ENCODE results near the gene CACNB4.

CACNB4 gene

GRCh38 chr2:152088006-152088405 lies 10.8 kb downstream of the CACNB4 start:
- no peak for DNase-seq

DNA sequence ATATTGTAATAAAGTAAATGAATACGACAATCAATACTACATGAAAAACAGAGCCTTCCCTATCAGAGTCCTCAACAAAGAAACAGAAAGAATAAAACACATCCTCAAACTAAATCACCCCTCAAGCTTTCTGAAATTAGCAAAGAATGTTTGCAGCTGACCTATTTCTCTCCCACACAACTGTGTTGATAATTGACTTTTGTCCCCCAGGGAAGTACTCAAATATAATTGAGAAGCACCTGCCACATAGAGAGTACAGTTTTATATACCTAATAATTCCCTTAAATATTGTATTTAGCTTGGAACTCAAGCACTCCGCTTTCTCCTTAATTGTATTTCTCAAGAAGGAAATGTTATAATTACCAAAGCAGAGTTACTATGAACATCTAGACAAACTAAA lies 12.6 kb downstream of the CACNB4 start:
- DNase-seq = peak; percentile 45

DNA sequence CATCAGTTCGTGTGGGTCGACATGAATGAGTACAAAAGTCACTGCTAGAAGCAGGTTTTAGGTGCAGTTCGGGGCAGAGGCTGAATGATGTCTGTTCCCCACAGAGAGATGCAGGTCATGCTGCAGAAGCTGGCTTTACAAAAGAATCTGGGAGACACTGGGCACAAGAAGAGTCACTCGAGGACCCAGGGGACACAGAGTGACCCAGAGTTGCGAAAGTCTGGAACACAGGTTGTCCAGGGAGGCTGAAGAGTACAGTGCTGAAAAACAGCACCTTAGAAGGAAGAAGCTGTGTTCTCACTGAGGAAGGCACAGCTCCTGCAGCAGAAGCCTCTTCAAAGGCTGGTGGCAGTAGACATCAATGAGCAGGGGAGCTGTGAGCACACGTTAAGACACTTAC lies 14.8 kb downstream of the CACNB4 start:
- no peak for DNase-seq

GRCh38 chr2:152083202-152083875 lies 15.5 kb downstream of the CACNB4 start:
- no peak for DNase-seq

DNA sequence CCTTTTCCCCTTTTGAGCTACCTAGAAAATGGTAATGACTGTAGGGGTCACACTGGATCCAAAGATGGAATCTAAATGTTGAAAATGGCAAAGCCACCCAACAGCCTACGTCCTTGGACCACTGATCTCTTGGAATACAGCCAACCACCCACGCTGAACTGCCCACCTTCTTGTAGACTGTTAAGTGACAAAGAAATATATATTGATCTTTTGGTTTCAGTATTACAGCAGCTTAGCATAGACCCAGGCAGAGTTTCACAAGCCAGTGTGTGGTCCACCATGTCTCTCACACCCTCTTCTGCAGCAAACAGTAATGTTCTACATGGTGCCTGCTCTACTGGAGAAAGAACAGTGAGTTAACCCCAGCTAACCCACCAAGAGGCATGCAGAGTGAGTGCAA lies 20.2 kb downstream of the CACNB4 start:
- DNase-seq = no peak

DNA sequence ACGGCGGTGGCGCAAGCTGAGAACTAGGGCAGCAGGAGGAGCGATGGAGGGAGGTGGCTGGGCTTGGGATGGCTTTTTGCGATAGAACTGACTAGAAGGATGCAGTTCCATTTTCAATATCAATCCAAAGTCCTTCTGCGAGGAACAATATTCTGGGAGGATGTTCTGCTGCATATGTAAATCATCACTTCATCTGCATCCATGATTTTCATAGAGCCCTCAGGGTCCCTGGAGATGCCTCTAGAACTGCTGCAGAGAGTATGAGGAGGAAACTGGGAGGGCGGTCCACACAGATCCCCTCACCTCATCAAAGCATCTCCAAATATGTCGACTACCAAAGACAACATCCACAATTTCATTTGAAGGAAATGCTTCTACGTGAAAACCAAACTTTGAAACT lies 20.8 kb downstream of the CACNB4 start:
- DNase-seq = no peak

GRCh38 chr2:152075461-152076050 lies 23.3 kb downstream of the CACNB4 start:
- DNase-seq = no peak

- no peak for DNase-seq
Measured at GRCh38 chr2:152072011-152072410, 26.8 kb downstream of the CACNB4 start.

GRCh38 chr2:152071518-152071917 lies 27.3 kb downstream of the CACNB4 start:
- no peak for DNase-seq

DNA sequence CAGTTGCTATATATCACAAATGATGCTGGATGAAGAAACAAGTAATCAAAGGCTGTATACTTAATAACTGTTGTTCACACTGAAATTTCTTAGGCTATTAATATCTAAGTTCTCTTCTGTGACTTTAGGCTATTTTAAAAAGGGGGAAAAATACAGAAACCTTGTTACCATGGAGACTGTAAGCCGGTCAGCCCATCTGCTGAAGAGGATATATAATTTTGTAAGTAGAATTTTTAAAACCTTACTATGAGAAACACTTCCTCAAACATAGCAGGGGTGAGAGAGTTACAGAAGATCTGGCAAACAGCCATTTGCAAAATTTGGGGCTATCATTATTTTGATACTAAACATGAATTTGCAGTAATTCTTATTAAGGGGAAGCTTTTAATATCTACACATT lies 27.8 kb downstream of the CACNB4 start:
- DNase-seq = no peak

GRCh38 chr2:152068226-152068625 lies 30.6 kb downstream of the CACNB4 start:
- no peak for DNase-seq

DNA sequence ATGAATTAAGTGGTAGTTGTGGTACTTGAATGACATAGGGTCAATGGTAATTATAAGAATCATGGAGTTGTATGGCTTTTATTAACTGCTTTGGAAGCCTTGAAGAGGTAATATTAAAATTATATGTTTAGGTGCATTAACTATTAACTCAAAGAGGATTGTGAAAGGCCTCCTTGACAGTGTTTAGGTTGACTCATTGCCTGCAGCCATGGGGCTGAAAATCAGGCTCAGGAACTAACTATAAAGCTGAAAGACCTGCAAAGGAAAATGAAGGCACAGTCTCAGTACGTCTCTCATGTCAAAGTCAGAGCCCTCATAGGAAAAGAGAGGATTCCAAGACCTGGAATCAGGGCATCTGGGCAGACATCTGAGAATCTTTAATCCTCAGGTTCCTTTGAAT lies 31.0 kb downstream of the CACNB4 start:
- DNase-seq = no peak

DNA sequence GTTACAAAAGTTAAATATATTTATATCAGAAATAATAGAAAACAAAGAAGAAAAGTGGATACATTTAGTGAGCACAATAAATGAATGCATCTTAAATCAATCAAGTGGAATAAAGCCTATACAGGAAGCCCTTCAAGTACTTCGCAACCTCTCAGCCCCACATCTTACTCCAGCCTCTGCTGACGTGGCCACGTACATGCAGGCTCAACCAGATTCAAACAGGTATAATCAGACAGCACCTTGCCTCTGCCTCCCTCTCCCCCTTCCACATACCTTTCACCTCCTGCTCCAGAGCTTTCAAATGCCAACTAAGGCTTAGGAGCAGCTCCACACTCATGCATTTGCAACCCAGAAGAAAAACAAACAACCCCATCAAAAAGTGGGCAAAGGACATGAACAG lies 32.9 kb downstream of the CACNB4 start:
- no peak for DNase-seq

DNA sequence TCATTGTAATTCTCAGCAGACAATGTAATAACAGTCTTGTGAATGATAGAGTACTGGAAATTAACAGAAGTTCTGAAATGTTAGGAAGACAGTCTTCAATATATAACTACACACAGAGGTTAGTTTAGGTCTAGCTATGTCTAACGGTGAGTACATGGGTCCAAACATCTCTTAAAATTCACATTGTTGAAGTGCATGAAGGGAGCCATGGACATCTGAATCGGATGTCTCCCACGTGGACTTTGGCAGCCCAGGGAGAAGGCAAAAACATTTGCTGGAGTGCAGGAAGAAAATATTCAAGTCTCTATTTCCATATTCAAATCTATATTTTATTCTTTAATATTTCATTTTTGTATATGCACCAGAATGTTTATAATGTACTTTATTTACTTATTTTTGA lies 34.8 kb downstream of the CACNB4 start:
- DNase-seq = no peak

- peak; percentile 10 for DNase-seq
Measured at GRCh38 chr2:152063325-152063924, 35.4 kb downstream of the CACNB4 start.

DNA sequence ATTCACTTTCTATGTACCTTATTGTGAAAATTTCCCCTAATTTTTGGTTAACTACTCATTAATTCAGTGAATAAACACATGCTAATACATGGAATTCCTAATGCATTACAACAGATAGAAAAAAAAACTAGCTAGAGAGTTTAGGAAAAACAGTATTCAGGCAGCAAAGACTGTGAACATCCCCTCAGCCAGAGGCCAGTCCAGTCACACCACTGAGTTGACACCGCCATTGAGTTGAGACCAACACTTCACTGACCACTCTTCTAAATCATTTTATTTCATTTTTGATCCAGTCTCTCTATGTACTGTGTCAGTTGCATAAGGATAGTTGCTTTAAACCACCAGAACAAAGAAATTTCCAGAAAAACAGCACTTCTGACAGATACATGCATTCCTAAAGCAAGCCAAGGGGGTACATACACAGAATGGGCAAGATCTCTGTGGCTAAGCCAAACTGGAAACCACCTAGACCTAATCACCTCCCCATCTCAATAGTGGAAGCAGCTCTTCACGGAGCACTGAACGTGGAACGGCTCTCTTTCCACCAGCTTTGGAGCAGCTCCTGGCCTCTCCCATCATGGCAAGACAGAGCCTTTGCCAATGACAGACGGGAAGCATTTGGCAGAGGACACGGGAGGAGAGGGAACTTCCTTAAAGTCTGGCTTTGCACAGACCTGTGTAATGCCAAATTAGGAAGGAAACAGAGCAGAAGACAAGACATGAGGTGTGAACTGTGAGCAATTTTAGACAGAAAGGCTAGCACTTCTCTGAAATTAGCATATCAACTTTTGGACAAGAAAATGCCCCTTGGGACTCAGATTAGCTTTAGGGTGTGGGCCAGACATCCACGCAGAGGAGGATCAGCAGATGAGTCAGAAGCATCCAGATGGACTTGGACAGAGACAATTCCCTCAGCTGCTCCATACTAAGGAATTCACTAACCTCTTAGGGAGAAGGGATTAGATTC lies 36.4 kb downstream of the CACNB4 start:
- no peak for DNase-seq

DNA sequence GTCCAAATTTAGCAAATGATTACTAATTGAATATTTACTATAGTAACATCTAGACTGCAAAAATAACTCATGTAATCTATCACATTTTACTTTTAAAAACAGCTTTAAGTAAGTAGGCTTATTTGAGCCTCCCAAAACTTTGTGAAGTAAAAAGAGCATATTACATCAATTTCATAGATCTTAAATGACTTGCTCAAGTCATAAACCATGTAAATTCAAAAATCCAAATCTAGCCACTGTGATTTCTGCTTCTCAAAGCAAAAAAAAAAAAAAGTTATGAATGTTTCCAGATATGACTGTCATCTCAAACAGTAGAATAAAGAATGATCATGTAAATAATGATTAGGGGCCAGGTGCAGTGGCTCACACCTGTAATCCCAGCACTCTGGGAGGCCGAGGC lies 37.5 kb downstream of the CACNB4 start:
- no peak for DNase-seq

DNA sequence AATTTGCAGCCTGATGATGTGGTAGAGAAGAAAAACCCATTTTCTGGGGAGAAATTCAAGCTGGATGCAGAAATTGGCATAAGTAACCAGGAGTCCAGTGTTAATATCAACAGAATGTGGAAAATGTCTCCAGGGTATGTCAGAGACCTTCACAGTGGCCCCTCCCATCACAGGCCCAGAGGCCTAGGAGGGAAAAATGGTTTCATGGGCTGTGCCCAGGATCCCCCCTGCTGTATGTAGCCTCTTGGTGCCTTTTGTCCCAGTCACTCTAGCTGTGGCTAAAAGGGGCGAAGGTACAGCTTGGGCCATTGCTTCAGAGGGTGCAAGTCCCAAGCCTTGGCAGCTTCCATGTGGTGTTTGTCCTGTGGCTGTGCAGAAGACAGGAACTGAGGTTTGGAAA lies 40.2 kb downstream of the CACNB4 start:
- DNase-seq = no peak

DNA sequence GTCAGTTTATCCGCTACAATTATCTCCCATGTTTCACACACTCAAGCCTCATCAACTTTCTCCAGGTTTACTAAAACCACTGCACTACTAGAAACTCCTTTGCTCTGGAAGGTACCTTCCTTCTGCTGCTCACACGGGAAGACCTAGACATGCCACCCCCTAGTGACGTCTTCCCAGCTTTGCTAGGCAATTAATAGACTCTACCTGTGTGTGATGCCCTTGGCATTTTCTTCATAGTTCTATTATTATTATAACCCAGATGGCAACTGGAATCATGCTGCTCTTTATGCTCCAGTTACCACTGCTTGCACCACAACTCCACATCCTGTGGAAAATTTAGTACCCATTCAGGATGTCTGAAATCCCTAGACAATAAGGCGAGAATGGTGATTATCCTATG lies 42.4 kb downstream of the CACNB4 start:
- no peak for DNase-seq

- DNase-seq = peak; percentile 78
Measured at GRCh38 chr2:152055366-152056108, 43.3 kb downstream of the CACNB4 start.

DNA sequence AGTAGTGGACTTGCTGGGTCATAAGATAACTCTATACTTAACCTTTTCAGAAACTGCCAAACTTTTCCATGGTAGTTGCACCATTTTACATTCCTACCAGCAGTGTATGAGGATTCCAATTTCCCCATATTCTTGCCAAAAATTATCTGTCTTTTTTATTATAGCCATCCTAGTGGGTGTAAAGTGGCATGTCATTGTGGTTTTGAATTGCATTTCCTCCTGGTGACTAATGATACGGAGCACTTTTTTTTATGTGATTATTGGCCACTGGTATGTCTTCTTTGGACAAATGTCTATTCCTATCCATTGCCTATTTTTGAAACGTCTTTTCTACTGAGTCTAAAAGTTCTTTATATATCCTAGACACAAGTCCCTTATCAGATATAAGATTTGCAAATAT lies 44.3 kb downstream of the CACNB4 start:
- DNase-seq = no peak

DNA sequence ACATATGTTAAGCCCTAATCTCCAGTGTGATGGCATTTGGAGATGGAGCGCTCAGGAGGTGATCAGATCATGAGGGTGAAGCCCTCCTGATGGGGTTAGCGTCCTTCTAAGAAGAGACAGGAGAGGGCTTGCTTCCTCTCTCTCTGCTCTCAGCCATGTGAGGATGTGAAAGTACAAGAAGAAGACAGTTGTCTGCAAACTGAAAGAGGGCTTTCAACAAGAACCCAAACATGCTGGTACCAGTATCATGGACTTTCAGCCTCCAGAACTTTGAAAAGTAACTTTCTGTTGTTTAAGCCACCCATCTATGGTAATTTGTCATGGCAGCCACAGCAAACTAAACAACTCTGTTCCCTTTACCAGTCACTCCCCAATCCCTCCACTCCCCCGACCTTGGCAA lies 47.4 kb downstream of the CACNB4 start:
- DNase-seq = no peak

GRCh38 chr2:152050915-152051314 lies 47.9 kb downstream of the CACNB4 start:
- DNase-seq = no peak
